ENCODE results near the gene GRM1. TPM values are rescaled to one million over a fixed set of nuclear protein-coding genes. Genes with fewer than 3 reads are reported as not detected.

GRM1 gene
- total and polyA plus RNA-seq, 9 of the 15 experiments (the other 6 are each of a cell fraction or from before 2014, with no cell fraction given), result not detected

GRCh38 chr6:146359131-146359530 lies 330.3 kb downstream of the GRM1 start (continued):
- TF ChIP-seq, protein P1, sequence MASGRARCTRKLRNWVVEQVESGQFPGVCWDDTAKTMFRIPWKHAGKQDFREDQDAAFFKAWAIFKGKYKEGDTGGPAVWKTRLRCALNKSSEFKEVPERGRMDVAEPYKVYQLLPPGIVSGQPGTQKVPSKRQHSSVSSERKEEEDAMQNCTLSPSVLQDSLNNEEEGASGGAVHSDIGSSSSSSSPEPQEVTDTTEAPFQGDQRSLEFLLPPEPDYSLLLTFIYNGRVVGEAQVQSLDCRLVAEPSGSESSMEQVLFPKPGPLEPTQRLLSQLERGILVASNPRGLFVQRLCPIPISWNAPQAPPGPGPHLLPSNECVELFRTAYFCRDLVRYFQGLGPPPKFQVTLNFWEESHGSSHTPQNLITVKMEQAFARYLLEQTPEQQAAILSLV (tag; IDR thresholded peaks at IDR 0.05), result peak; percentile 24; the same call in 1 of the 2 replicates
- TF ChIP-seq, protein P2, sequence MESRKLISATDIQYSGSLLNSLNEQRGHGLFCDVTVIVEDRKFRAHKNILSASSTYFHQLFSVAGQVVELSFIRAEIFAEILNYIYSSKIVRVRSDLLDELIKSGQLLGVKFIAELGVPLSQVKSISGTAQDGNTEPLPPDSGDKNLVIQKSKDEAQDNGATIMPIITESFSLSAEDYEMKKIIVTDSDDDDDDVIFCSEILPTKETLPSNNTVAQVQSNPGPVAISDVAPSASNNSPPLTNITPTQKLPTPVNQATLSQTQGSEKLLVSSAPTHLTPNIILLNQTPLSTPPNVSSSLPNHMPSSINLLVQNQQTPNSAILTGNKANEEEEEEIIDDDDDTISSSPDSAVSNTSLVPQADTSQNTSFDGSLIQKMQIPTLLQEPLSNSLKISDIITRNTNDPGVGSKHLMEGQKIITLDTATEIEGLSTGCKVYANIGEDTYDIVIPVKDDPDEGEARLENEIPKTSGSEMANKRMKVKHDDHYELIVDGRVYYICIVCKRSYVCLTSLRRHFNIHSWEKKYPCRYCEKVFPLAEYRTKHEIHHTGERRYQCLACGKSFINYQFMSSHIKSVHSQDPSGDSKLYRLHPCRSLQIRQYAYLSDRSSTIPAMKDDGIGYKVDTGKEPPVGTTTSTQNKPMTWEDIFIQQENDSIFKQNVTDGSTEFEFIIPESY (CRISPR knock-in tag; IDR thresholded peaks at IDR 0.05), result no peak
- TF ChIP-seq TAL1 (IDR thresholded peaks at IDR 0.05) (peak; percentile 41; the same call in 1 of the 2 replicates), SMAD4 (CRISPR knock-in tag; conservative IDR thresholded peaks at IDR 0.05) (peak; percentile 54; the same call in 1 of the 2 replicates), NONO (IDR thresholded peaks at IDR 0.05; ENCODE audit: low read depth in 2 of 2, low read length in 1 of 2) (no peak)

GRCh38 chr6:146361128-146361924 lies 332.5 kb downstream of the GRM1 start:
- no peaks in the 10 kb centered on the region for H3K36me3 ChIP-seq (ENCODE audit: control insufficient read depth, insufficient read depth, low read length)
- H3K9me3 ChIP-seq (replicated peaks; ENCODE audit: control insufficient read depth, insufficient read depth, low read depth, low read length), result no peaks in the 10 kb centered on the region
- intact Hi-C loops (cut with micrococcal nuclease) (no loop called here), in situ Hi-C loops (cut with MboI) (no loop called here)
- no peak overlapping the region for H2AFZ ChIP-seq (ENCODE audit: low read depth, low read length)
- no peaks in the 10 kb centered on the region for H3K4me1 ChIP-seq (replicated peaks in 1 of 2; ENCODE audit: control insufficient read depth in 2 of 2, insufficient read depth in 2 of 2, low read length in 2 of 2)
- H3K4me2 ChIP-seq (ENCODE audit: insufficient read depth, low read length), result no peak overlapping the region
- ATAC-seq (peak; percentile 54; the same call in 2 of the 3 replicates), DNase-seq (ENCODE audit: extremely low read depth in 1 of 4, low spot score in 3 of 4) (peak in 1 of 4 experiments; percentile 24), FAIRE-seq (no peak)
- ChIA-PET POLR2A (interaction anchor here (0.9 kb wide), 1 partner anchor 23 kb away, joined by 3 read pairs; no protein-coding TSS in a partner anchor), CTCF (ENCODE audit: low intra/inter-chr PET ratio) (no interaction called here)
- H3K27ac ChIP-seq (ENCODE audit: extremely low read depth, low read depth, low read length), result no peak overlapping the region
- no peaks in the 10 kb centered on the region for H3K27me3 ChIP-seq (ENCODE audit: control insufficient read depth in 2 of 2, insufficient read depth in 2 of 2, low read length in 2 of 2)
- H3K9ac ChIP-seq (ENCODE audit: insufficient read depth in 1 of 2, low read depth in 2 of 2, low read length in 2 of 2), result no peak overlapping the region
- H3K79me2 ChIP-seq (ENCODE audit: control insufficient read depth, insufficient read depth, low read length), result no peaks in the 10 kb centered on the region
- 0% methylated on average over 4 of the region's 4 CpGs for WGBS (ENCODE audit: insufficient coverage, low coverage, missing lambda C conversion rate)
- no TSS peak for BruUV-seq (replicated peaks)
- H3K4me3 ChIP-seq, result no peak overlapping the region
- no peaks in the 10 kb centered on the region for H3K9me1 ChIP-seq (ENCODE audit: control insufficient read depth, insufficient read depth, low read length)
- H4K20me1 ChIP-seq (replicated peaks; ENCODE audit: control insufficient read depth, insufficient read depth, low read length), result no peaks in the 10 kb centered on the region
- TF ChIP-seq UBTF (IDR thresholded peaks at IDR 0.05; ENCODE audit: borderline replicate concordance in 1 of 2, low read depth in 2 of 2, low read length in 2 of 2), result no peak
